ENCODE measurements around the gene ARVCF.

ARVCF gene

DNA sequence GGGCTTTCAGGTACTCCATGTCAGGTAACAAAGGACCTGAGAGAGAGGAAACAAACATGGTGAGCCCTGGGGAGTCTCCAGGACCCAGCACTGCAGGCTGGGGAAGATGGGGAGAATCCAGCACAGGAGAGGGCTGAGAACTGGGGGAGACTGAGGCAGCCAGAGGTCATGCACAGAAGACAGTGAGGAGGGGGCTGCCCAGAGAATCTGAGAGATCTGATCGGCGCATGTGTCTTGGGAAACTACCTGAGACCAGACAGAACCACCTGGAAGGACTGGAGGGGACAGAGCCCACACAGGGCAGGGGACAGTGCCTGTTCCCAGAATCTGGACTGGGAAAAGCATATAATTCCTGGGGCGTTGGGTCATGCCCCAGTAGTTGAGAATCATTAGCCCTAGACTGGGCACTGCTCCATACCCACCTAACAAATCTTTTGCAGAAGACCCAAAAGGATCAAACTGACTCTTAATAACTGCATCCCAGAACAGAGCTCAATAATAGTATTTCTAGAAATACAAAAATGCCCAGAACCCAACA lies 95.0 kb downstream of the ARVCF start:
- H3K27ac ChIP-seq (ENCODE audit: low read depth in 2 of 2, low read length in 2 of 2) = no peak overlapping the region
- no peaks in the 10 kb centered on the region for H3K27me3 ChIP-seq (ENCODE audit: control insufficient read depth in 2 of 2, insufficient read depth in 2 of 2, low read length in 2 of 2)
- H3K9ac ChIP-seq (ENCODE audit: low read depth in 1 of 2, low read length in 2 of 2) = no peak overlapping the region
- peaks cover 13 to 16% of the 10 kb centered on the region in 2 donors for H3K36me3 ChIP-seq (ENCODE audit: control insufficient read depth in 2 of 2, insufficient read depth in 2 of 2, low read length in 2 of 2)
- H3K4me3 ChIP-seq (ENCODE audit: low read length in 2 of 2) = no peak overlapping the region
- H3K9me3 ChIP-seq (ENCODE audit: control insufficient read depth in 2 of 2, low read length in 2 of 2) = no peaks in the 10 kb centered on the region
- no peaks in the 10 kb centered on the region for H3K4me1 ChIP-seq (ENCODE audit: control insufficient read depth in 2 of 2, insufficient read depth in 2 of 2, low read length in 2 of 2)

All from mucosa of rectum (tissue), 2 donors.